Chondrocyte (in vitro differentiated cells): ENCODE data around the gene EPN2. TPM values are rescaled to one million over a fixed set of nuclear protein-coding genes. Genes with fewer than 3 reads are reported as not detected.
"Not testable (repeated sequence)": the region's sequence is repeated elsewhere in the genome, so short reads cannot be mapped to it uniquely, and the experiment has no call there.

Experiments
- DNase-seq: peaks from one replicate; pipeline ENCODE4 v3.0.0; 2021; ENCODE audit warnings: mixed read lengths, low spot score
- H3K27ac Mint-ChIP-seq: one replicate; pipeline ENCODE4 v1.8.0; 2021; ENCODE audit warnings: mild to moderate bottlenecking, moderate library complexity, mixed read lengths; ENCODE audit not compliant: unreplicated experiment
- H3K27me3 Mint-ChIP-seq: 2 replicates; pipeline ENCODE4 v1.8.0; 2021; ENCODE audit warnings: low read depth, mixed read lengths
- H3K36me3 Mint-ChIP-seq: 2 replicates; pipeline ENCODE4 v1.8.0; 2021; ENCODE audit warnings: low read depth, mixed read lengths
- H3K4me1 Mint-ChIP-seq: 2 replicates; pipeline ENCODE4 v1.8.0; 2021; ENCODE audit warnings: low read depth, mild to moderate bottlenecking, mixed read lengths
- H3K4me3 Mint-ChIP-seq: one replicate; pipeline ENCODE4 v1.8.0; 2021; ENCODE audit warnings: mild to moderate bottlenecking, moderate library complexity, mixed read lengths; ENCODE audit not compliant: unreplicated experiment
- H3K9me3 Mint-ChIP-seq: 2 replicates; pipeline ENCODE4 v1.8.0; 2021; ENCODE audit warnings: low read depth, mixed read lengths
- CTCF ChIP-seq: fragments of 200-600 bp; sonication (generic); IDR thresholded peaks from 2 replicates; pipeline ENCODE4 v1.5.0; 2021; ENCODE audit warnings: antibody characterized with exemption, mild to moderate bottlenecking, moderate library complexity
- total RNA-seq: library from RNA; stranded (reverse); gene quantifications from 3 replicates; pipeline ENCODE4 v1.2.1, GENCODE V29; 2021

Gene EPN2
- total RNA-seq, 1 donor from 2014 or later: 37.8 TPM

- not testable (repeated sequence) for H3K27me3 Mint-ChIP-seq, H3K27ac Mint-ChIP-seq, H3K9me3 Mint-ChIP-seq, DNase-seq, H3K36me3 Mint-ChIP-seq, H3K4me1 Mint-ChIP-seq, H3K4me3 Mint-ChIP-seq
Measured at GRCh38 chr17:19219384-19219783, 17.8 kb upstream of the EPN2 start.

- not testable (repeated sequence) for DNase-seq, H3K4me1 Mint-ChIP-seq, H3K36me3 Mint-ChIP-seq, H3K4me3 Mint-ChIP-seq, H3K27me3 Mint-ChIP-seq, H3K27ac Mint-ChIP-seq, H3K9me3 Mint-ChIP-seq
Measured at GRCh38 chr17:19220195-19220594, 17.0 kb upstream of the EPN2 start.

GRCh38 chr17:19226610-19227588 is 10.3 kb upstream of the EPN2 start:
- not testable (repeated sequence) for H3K36me3 Mint-ChIP-seq, H3K27ac Mint-ChIP-seq, H3K9me3 Mint-ChIP-seq

GRCh38 chr17:19234676-19235075 is 2.5 kb upstream of the EPN2 start:
- H3K4me3 Mint-ChIP-seq, DNase-seq, H3K4me1 Mint-ChIP-seq, H3K9me3 Mint-ChIP-seq, H3K27me3 Mint-ChIP-seq, H3K36me3 Mint-ChIP-seq, H3K27ac Mint-ChIP-seq: not testable (repeated sequence)

More at GRCh38 chr17:19226610-19227588, 10.3 kb upstream of the EPN2 start:
- not testable (repeated sequence) for DNase-seq, H3K27me3 Mint-ChIP-seq, H3K4me3 Mint-ChIP-seq, H3K4me1 Mint-ChIP-seq

- not testable (repeated sequence) for H3K36me3 Mint-ChIP-seq, H3K27me3 Mint-ChIP-seq, H3K9me3 Mint-ChIP-seq, H3K4me3 Mint-ChIP-seq, H3K27ac Mint-ChIP-seq, DNase-seq, H3K4me1 Mint-ChIP-seq
Measured at GRCh38 chr17:19236351-19237138, 621 bp upstream of the EPN2 start.

GRCh38 chr17:19237389-19238166 is 412 bp downstream of the EPN2 start:
- peak; percentile 54 for TF ChIP-seq CTCF
- peak overlapping the region; percentile 59 for H3K27ac Mint-ChIP-seq
- H3K4me1 Mint-ChIP-seq: peaks cover 7% of the 10 kb centered on the region
- no peaks in the 10 kb centered on the region for H3K27me3 Mint-ChIP-seq
- no peaks in the 10 kb centered on the region for H3K9me3 Mint-ChIP-seq
- peak overlapping the region; percentile 86 for H3K4me3 Mint-ChIP-seq
- no peak for DNase-seq
- H3K36me3 Mint-ChIP-seq: peaks cover 1% of the 10 kb centered on the region

- Mint-ChIP-seq H3K36me3 (peaks cover 1% of the 10 kb centered on the region), H3K27me3 (no peaks in the 10 kb centered on the region), H3K9me3 (no peaks in the 10 kb centered on the region), H3K27ac (peak overlapping the region; percentile 63), H3K4me1 (peaks cover 7% of the 10 kb centered on the region), H3K4me3 (peak overlapping the region; percentile 86)
- no peak for DNase-seq
- TF ChIP-seq CTCF: no peak
Measured at GRCh38 chr17:19238167-19238505, 970 bp downstream of the EPN2 start.
